ENCODE results near the gene CD79A. TPM values are rescaled to one million over a fixed set of nuclear protein-coding genes. Genes with fewer than 3 reads are reported as not detected.
A peak's percentile ranks its signal among the peaks of the same experiment; 100 is the strongest.
"Not testable (repeated sequence)": the region's sequence is repeated elsewhere in the genome, so short reads cannot be mapped to it uniquely, and the experiment has no call there.

Gene CD79A
- polyA plus RNA-seq, 4 donors, result 0.45 to 10.5 (median 4.9) TPM

DNA sequence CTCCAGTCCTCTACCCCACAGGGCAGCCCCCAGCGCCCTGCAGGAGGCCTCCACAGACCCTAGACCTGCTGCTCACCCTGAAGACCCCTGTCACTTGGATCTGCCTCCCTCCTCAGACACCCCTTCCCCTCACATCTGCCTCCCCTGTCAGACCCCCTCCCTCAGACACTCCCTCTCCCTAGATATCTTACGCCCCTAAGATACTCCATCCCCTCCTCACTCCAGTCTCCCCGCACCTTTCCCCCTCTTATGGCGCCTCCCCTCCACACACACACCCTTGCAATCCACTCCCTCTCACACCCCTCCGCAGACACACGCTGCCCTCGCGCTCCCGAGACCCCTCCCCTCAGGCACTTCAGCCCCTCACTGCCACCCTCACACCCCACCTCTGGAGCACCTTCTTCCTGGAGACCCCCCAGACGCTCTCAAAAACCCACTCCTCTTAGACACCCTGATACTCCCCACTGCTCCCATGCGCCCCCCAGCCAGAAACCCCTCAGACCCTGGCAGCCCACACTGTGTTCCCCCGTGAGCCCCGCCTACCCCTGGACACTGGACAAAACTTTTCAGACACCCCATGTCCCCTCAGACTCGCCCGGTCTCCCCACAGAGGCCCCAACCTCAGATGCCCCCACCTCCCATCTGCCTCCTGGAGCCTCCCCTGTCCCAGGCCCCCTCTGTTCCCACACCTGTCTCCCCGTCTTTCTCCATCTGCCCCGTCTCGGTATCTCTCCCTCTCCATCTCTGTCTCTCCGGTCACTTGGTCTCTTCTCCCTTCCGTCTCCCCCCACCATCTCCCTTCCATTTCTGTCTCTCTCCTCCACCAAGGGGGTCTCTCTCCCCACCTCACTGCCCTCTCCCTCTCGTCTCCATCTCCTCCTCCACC is 36.7 kb downstream of the CD79A start:
- no peak for DNase-seq
- no peaks in the 10 kb centered on the region for H3K9me3 ChIP-seq (ENCODE audit: control insufficient read depth in 2 of 2, insufficient read depth in 1 of 2, low read depth in 1 of 2, low read length in 1 of 2)
- H3K27ac ChIP-seq (ENCODE audit: low read depth in 1 of 3, low read length in 2 of 3), result no peak overlapping the region
- FAIRE-seq, result no peak
- 7 to 9% (median 8%) methylated on average over 21 of the region's 21 CpGs for WGBS, 3 donors
- peaks cover 0 to 8% (median 0%) of the 10 kb centered on the region in 3 donors for H3K36me3 ChIP-seq (ENCODE audit: control insufficient read depth in 3 of 3, insufficient read depth in 2 of 3, low read depth in 1 of 3, low read length in 3 of 3)
- no peak overlapping the region for H3K4me3 ChIP-seq (ENCODE audit: low read depth in 1 of 3, low read length in 3 of 3)
- H3K4me1 ChIP-seq (ENCODE audit: control insufficient read depth in 3 of 3, insufficient read depth in 2 of 3, low read depth in 1 of 3, low read length in 2 of 3), result no peaks in the 10 kb centered on the region
- H3K27me3 ChIP-seq (ENCODE audit: control insufficient read depth in 3 of 3, insufficient read depth in 3 of 3, low read length in 3 of 3), result peaks cover 18 to 78% (median 41%) of the 10 kb centered on the region in 3 donors

GRCh38 chr19:41914424-41914834 is 37.4 kb downstream of the CD79A start:
- not testable (repeated sequence) for DNase-seq; H3K4me1 ChIP-seq (ENCODE audit: control insufficient read depth in 3 of 3, insufficient read depth in 2 of 3, low read depth in 1 of 3, low read length in 2 of 3); FAIRE-seq; H3K9me3 ChIP-seq (ENCODE audit: control insufficient read depth in 2 of 2, insufficient read depth in 1 of 2, low read depth in 1 of 2, low read length in 1 of 2); H3K36me3 ChIP-seq (ENCODE audit: control insufficient read depth in 3 of 3, insufficient read depth in 2 of 3, low read depth in 1 of 3, low read length in 3 of 3); H3K27ac ChIP-seq (ENCODE audit: low read depth in 1 of 3, low read length in 2 of 3); H3K4me3 ChIP-seq (ENCODE audit: low read depth in 1 of 3, low read length in 3 of 3)
- 1 to 4% (median 2%) methylated on average over 5 of the region's 5 CpGs for WGBS, 3 donors
- peaks cover 18 to 82% (median 41%) of the 10 kb centered on the region in 3 donors for H3K27me3 ChIP-seq (ENCODE audit: control insufficient read depth in 3 of 3, insufficient read depth in 3 of 3, low read length in 3 of 3)

- DNase-seq, result no peak
- FAIRE-seq, result no peak
- H3K27ac ChIP-seq (ENCODE audit: low read depth in 1 of 3, low read length in 2 of 3), result no peak overlapping the region
- no peaks in the 10 kb centered on the region for H3K9me3 ChIP-seq (ENCODE audit: control insufficient read depth in 2 of 2, insufficient read depth in 1 of 2, low read depth in 1 of 2, low read length in 1 of 2)
- no peaks in the 10 kb centered on the region for H3K4me1 ChIP-seq (ENCODE audit: control insufficient read depth in 3 of 3, insufficient read depth in 2 of 3, low read depth in 1 of 3, low read length in 2 of 3)
- H3K27me3 ChIP-seq (ENCODE audit: control insufficient read depth in 3 of 3, insufficient read depth in 3 of 3, low read length in 3 of 3), result peaks cover 18 to 88% (median 41%) of the 10 kb centered on the region in 3 donors
- no peaks in the 10 kb centered on the region for H3K36me3 ChIP-seq (ENCODE audit: control insufficient read depth in 3 of 3, insufficient read depth in 2 of 3, low read depth in 1 of 3, low read length in 3 of 3)
- peak overlapping the region in 1 of 3 donors; percentile 29 for H3K4me3 ChIP-seq (ENCODE audit: low read depth in 1 of 3, low read length in 3 of 3)
- 3 to 5% (median 5%) methylated on average over 35 to 38 of the region's 38 CpGs for WGBS, 3 donors
These were observed 38.1 kb downstream of the CD79A start for GRCh38 chr19:41915021-41915775.

- no peak overlapping the region for H3K4me3 ChIP-seq (ENCODE audit: low read depth in 1 of 3, low read length in 3 of 3)
- 25 to 34% (median 31%) methylated on average over 22 to 27 of the region's 27 CpGs for WGBS, 3 donors
- H3K36me3 ChIP-seq (ENCODE audit: control insufficient read depth in 3 of 3, insufficient read depth in 2 of 3, low read depth in 1 of 3, low read length in 3 of 3), result no peaks in the 10 kb centered on the region
- DNase-seq, result no peak
- no peak overlapping the region for H3K27ac ChIP-seq (ENCODE audit: low read depth in 1 of 3, low read length in 2 of 3)
- no peaks in the 10 kb centered on the region for H3K9me3 ChIP-seq (ENCODE audit: control insufficient read depth in 2 of 2, insufficient read depth in 1 of 2, low read depth in 1 of 2, low read length in 1 of 2)
- FAIRE-seq, result no peak
- H3K4me1 ChIP-seq (ENCODE audit: control insufficient read depth in 3 of 3, insufficient read depth in 2 of 3, low read depth in 1 of 3, low read length in 2 of 3), result no peaks in the 10 kb centered on the region
- peaks cover 18 to 89% (median 41%) of the 10 kb centered on the region in 3 donors for H3K27me3 ChIP-seq (ENCODE audit: control insufficient read depth in 3 of 3, insufficient read depth in 3 of 3, low read length in 3 of 3)
These were observed 38.8 kb downstream of the CD79A start for GRCh38 chr19:41915776-41916414.

DNA sequence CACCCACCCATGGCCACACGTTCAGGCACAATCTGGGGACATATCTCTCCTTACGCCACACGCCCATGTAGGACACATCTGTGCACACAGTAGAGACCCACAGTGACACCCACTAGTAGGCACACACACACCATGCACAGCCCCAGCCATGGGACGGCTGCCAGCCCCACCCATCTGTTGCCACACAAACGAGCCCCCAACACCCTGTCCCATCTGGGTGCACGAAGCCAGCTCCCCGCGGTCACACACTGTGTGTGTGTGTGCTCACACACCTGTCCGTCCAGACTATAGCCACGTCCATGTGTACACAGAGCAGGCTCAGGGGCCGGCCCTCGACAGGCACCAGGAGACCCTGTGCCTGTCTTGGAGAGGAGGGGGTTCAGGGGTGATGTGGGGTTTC is 40.6 kb downstream of the CD79A start:
- peaks cover 14 to 89% (median 44%) of the 10 kb centered on the region in 3 donors for H3K27me3 ChIP-seq (ENCODE audit: control insufficient read depth in 3 of 3, insufficient read depth in 3 of 3, low read length in 3 of 3)
- WGBS, 3 donors, result 41 to 53% (median 42%) methylated on average over 12 of the region's 12 CpGs

GRCh38 chr19:41918095-41918494 is 41.0 kb downstream of the CD79A start:
- Histone ChIP-seq H3K27me3 (ENCODE audit: control insufficient read depth in 3 of 3, insufficient read depth in 3 of 3, low read length in 3 of 3) (peaks cover 14 to 89% (median 46%) of the 10 kb centered on the region in 3 donors), H3K4me3 (ENCODE audit: low read depth in 1 of 3, low read length in 3 of 3) (no peak overlapping the region), H3K9me3 (ENCODE audit: control insufficient read depth in 2 of 2, insufficient read depth in 1 of 2, low read depth in 1 of 2, low read length in 1 of 2) (no peaks in the 10 kb centered on the region), H3K4me1 (ENCODE audit: control insufficient read depth in 3 of 3, insufficient read depth in 2 of 3, low read depth in 1 of 3, low read length in 2 of 3) (no peaks in the 10 kb centered on the region), H3K36me3 (ENCODE audit: control insufficient read depth in 3 of 3, insufficient read depth in 2 of 3, low read depth in 1 of 3, low read length in 3 of 3) (no peaks in the 10 kb centered on the region), H3K27ac (ENCODE audit: low read depth in 1 of 3, low read length in 2 of 3) (no peak overlapping the region)
- DNase-seq (no peak), FAIRE-seq (no peak)
- WGBS, 3 donors, result 77 to 79% (median 78%) methylated on average over 6 of the region's 6 CpGs

More for the DNA sequence above, 40.6 kb downstream of the CD79A start:
- FAIRE-seq (no peak), DNase-seq (no peak)
- Histone ChIP-seq H3K36me3 (ENCODE audit: control insufficient read depth in 3 of 3, insufficient read depth in 2 of 3, low read depth in 1 of 3, low read length in 3 of 3) (no peaks in the 10 kb centered on the region), H3K9me3 (ENCODE audit: control insufficient read depth in 2 of 2, insufficient read depth in 1 of 2, low read depth in 1 of 2, low read length in 1 of 2) (no peaks in the 10 kb centered on the region), H3K4me1 (ENCODE audit: control insufficient read depth in 3 of 3, insufficient read depth in 2 of 3, low read depth in 1 of 3, low read length in 2 of 3) (no peaks in the 10 kb centered on the region), H3K4me3 (ENCODE audit: low read depth in 1 of 3, low read length in 3 of 3) (no peak overlapping the region), H3K27ac (ENCODE audit: low read depth in 1 of 3, low read length in 2 of 3) (no peak overlapping the region)

DNA sequence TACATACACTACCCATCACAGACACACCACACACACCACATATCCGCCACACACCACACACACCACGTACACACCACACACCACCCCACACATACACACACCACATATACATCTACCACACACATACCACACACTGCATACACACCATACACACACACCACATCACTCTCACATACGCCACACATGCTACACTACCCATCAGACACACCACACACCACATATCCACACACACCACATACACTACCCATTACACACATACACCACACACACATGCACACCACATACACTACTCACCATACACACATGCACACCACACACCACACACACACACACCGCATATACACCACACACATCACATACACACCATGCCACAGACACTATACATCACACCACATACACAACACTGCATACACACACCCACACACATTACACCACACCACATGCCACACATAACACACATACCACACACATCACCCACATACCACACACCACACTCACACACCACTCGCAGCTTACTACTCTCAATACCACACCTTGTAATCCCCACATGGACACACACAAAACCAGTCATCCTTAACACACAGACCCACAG is 41.7 kb downstream of the CD79A start:
- Histone ChIP-seq H3K9me3 (ENCODE audit: control insufficient read depth in 2 of 2, insufficient read depth in 1 of 2, low read depth in 1 of 2, low read length in 1 of 2) (no peaks in the 10 kb centered on the region), H3K4me1 (ENCODE audit: control insufficient read depth in 3 of 3, insufficient read depth in 2 of 3, low read depth in 1 of 3, low read length in 2 of 3) (no peaks in the 10 kb centered on the region), H3K27me3 (ENCODE audit: control insufficient read depth in 3 of 3, insufficient read depth in 3 of 3, low read length in 3 of 3) (peaks cover 11 to 86% (median 41%) of the 10 kb centered on the region in 3 donors), H3K27ac (ENCODE audit: low read depth in 1 of 3, low read length in 2 of 3) (no peak overlapping the region), H3K4me3 (ENCODE audit: low read depth in 1 of 3, low read length in 3 of 3) (no peak overlapping the region), H3K36me3 (ENCODE audit: control insufficient read depth in 3 of 3, insufficient read depth in 2 of 3, low read depth in 1 of 3, low read length in 3 of 3) (no peaks in the 10 kb centered on the region)
- no peak for FAIRE-seq
- no peak for DNase-seq
- 84 to 91% (median 91%) methylated on average over 5 of the region's 5 CpGs for WGBS, 3 donors
